ENCODE measurements around the gene BNC2.

The BNC2 gene

GRCh38 chr9:16387382-16387781, 483.1 kb downstream of the BNC2 start:
- no peak for DNase-seq (ENCODE audit: low read depth in 3 of 3, low spot score in 1 of 3)

DNA sequence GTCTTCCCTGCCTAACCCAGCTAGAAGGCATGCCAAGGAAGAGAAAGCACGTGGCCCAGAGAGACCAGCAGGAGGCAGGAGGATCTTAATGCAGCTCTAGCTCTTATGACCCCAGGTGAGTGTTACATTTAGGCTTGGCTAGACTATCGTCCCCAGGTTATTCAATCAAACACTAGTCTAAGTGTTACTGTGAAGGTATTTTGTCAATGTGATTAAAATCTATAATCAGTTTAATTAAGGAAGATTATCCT, 483.7 kb downstream of the BNC2 start:
- DNase-seq (ENCODE audit: low read depth in 3 of 3, low spot score in 1 of 3), result no peak

DNA sequence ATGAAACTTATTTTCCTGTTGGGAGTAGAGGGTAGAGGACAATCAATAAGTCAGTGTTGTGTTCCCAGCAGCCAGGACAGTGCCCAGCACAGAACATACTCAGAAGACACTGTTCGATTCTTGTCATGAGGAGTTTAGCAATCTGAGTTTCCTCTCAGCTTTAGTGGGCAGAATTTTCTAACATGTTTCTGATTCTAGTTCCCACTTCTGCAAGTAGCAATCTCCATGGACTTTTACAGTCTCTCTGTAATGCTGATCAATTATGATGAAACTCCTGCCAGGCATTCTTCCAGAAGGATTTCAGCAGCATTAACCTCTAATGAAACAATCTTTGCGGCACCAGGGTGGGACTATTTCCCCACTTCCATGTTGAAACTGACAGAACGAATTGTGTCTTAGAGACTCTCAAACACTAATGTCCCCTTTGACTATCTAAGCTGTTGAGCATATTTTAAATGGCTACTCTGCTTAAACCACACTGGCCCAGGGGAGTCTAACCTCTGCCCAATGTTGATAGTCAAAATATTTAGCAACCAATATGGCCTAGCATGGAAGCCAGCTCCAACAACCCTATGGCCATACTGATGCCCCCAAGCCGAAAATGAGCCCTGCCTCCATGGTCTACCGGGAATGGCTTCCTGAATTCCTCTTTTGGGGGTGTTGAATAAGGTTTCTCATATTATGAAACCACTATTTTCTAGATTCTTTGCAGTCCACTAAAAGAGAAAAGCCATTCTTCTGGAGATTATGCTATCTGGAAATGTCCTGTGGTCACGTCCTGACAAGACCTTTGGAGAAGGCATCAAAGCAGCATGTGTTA, 484.3 kb downstream of the BNC2 start:
- no peak for DNase-seq (ENCODE audit: low read depth in 3 of 3, low spot score in 1 of 3)

- DNase-seq (ENCODE audit: low read depth in 3 of 3, low spot score in 1 of 3), result no peak
Measured at GRCh38 chr9:16385590-16385989, 484.9 kb downstream of the BNC2 start.

- DNase-seq (ENCODE audit: low read depth in 3 of 3, low spot score in 1 of 3), result no peak
Measured at GRCh38 chr9:16384993-16385392, 485.5 kb downstream of the BNC2 start.

DNA sequence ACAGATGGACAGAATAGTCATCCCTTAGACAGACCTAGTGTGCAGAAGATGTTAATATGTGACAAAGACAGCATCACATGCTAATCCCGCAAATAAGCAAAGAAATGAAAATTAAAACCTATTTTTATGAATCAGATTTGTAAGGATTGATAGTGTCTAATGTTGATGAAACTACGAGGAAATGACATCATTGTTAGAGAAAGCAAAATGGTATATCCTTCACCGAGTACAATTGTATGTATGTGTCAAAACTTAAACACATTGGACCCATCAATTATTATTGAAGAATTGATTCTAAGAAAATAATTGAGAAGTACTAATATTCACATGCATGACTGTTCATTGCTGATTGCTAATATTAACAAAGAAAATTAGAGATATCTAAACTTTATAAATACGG, 493.2 kb downstream of the BNC2 start:
- no peak for DNase-seq (ENCODE audit: low read depth in 3 of 3, low spot score in 1 of 3)

- no peak for DNase-seq (ENCODE audit: low read depth in 3 of 3, low spot score in 1 of 3)
Measured at GRCh38 chr9:16371306-16371705, 499.2 kb downstream of the BNC2 start.

GRCh38 chr9:16370647-16371046, 499.8 kb downstream of the BNC2 start:
- DNase-seq (ENCODE audit: low read depth in 3 of 3, low spot score in 1 of 3), result no peak

DNA sequence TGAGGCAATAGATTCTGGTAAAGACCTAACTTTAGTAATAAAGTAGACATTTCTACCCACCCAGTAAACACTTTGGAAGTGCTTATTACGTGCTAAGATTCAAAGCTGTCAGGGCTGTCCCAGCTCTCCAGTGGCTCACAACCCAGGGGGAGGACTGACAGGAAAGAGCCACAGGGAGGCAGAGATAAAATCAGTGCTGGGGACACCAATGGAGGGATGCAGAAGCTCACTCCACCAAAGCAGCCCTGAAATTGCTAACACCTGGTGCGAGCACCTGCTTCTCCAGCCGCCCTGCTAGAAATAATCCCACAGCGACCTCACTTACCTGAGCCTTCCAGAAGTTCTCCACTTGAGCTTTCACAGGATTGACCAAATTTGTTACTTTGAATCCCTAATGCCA, 501.0 kb downstream of the BNC2 start:
- no peak for DNase-seq (ENCODE audit: low read depth in 3 of 3, low spot score in 1 of 3)

- no peak for DNase-seq (ENCODE audit: low read depth in 3 of 3, low spot score in 1 of 3)
Measured at GRCh38 chr9:16368237-16369087, 502.0 kb downstream of the BNC2 start.

- no peak for DNase-seq (ENCODE audit: low read depth in 3 of 3, low spot score in 1 of 3)
Measured at GRCh38 chr9:16367605-16368231, 502.8 kb downstream of the BNC2 start.

DNA sequence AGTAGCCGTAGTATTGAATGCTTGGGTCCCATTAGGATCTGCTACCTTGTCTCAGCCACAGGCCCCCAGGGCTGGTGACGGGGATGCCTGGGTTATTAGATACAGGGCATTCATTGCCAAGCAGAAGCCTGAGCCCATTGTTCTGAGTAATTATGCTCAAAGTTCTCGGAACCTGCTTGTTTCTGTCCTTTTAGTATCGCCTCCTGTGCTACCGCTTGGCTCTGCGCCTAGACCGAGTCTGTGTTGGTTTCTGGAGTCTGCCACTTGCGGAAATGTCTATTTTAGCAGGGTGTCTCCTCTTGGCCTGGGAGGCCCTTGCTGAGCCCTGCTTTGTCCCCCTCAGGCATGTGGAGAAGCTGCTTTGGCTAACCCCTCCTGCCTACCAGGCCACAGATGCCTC, 506.1 kb downstream of the BNC2 start:
- no peak for DNase-seq (ENCODE audit: low read depth in 3 of 3, low spot score in 1 of 3)

GRCh38 chr9:16363916-16364315, 506.6 kb downstream of the BNC2 start:
- no peak for DNase-seq (ENCODE audit: low read depth in 3 of 3, low spot score in 1 of 3)

- DNase-seq (ENCODE audit: low read depth in 3 of 3, low spot score in 1 of 3), result no peak
Measured at GRCh38 chr9:16363073-16363781, 507.2 kb downstream of the BNC2 start.

DNA sequence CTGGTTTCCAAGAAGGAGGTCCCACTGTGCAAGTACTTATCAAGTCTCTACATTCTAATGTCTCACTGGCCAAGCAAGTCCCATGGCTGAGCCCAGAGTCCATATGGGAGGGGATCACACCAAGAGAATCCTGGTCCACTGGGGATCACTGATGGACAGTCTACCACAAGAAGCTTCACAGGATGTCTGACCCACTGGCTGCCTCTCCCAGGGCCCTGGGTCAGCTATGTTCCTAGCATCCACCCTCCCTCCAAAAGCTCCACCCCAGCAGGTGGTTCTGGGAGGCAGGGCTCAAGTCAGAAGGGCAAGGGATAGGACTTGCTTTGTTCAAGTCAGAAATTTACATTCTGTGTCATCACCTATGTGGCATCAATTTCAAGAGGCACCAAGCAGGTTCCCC, 508.5 kb downstream of the BNC2 start:
- no peak for DNase-seq (ENCODE audit: low read depth in 3 of 3, low spot score in 1 of 3)

- no peak for DNase-seq (ENCODE audit: low read depth in 3 of 3, low spot score in 1 of 3)
Measured at GRCh38 chr9:16361118-16361517, 509.4 kb downstream of the BNC2 start.

- DNase-seq (ENCODE audit: low read depth in 3 of 3, low spot score in 1 of 3), result no peak
Measured at GRCh38 chr9:16360247-16360646, 510.2 kb downstream of the BNC2 start.

Data from stimulated activated CD4-positive, alpha-beta T cell treated with anti-CD3 and anti-CD28 coated beads, TNF-alpha, amount 100 ng/mL, for 1 hour (primary cell).